Mesenchymal stem cell (in vitro differentiated cells and primary cell): Measurements from ENCODE around the gene ATP13A3.

Source experiments
- DNase-seq: peaks from one replicate; pipeline ENCODE4 v3.0.0-alpha.2; 2013
- H2AFZ ChIP-seq: one replicate; pipeline ENCODE4 v1.6.1; 2013; ENCODE audit warnings: low read depth, mild to moderate bottlenecking, control low read depth, inconsistent platforms, low read length, moderate library complexity
- H2AK5ac ChIP-seq: 2 replicates; pipeline ENCODE4 v1.6.1; 2013; ENCODE audit warnings: low read length, moderate library complexity, mild to moderate bottlenecking, inconsistent platforms; ENCODE audit not compliant: severe bottlenecking
- H2BK120ac ChIP-seq: one replicate; pipeline ENCODE4 v1.6.1; 2013; ENCODE audit warnings: low read depth, mild to moderate bottlenecking, inconsistent platforms, low read length, moderate library complexity
- H2BK12ac ChIP-seq, 2 experiments: one replicate each; pipeline ENCODE4 v1.6.1; 2013; ENCODE audit warnings: inconsistent platforms in 2 of 2, low read length in 2 of 2, mild to moderate bottlenecking in 2 of 2, moderate library complexity in 2 of 2, control low read depth in 1 of 2
- H2BK15ac ChIP-seq: one replicate; pipeline ENCODE4 v1.6.1; 2013; ENCODE audit warnings: mild to moderate bottlenecking, low read depth, inconsistent platforms; ENCODE audit not compliant: poor library complexity, severe bottlenecking
- H2BK5ac ChIP-seq: 2 replicates; pipeline ENCODE4 v1.6.1; 2013; ENCODE audit warnings: low read depth, mild to moderate bottlenecking, low read length, control low read depth, inconsistent platforms; ENCODE audit not compliant: poor library complexity, severe bottlenecking
- H3K14ac ChIP-seq, 2 experiments: one replicate each; pipeline ENCODE4 v1.6.1; 2013; ENCODE audit warnings: inconsistent platforms in 2 of 2, low read length in 2 of 2, control low read depth in 1 of 2, mild to moderate bottlenecking in 1 of 2, moderate library complexity in 1 of 2
- H3K18ac ChIP-seq, 2 experiments: one replicate each; pipeline ENCODE4 v1.6.1; 2013; ENCODE audit warnings: inconsistent platforms in 2 of 2, low read length in 2 of 2, control low read depth in 1 of 2, low read depth in 1 of 2, mild to moderate bottlenecking in 1 of 2
- H3K23ac ChIP-seq, 2 experiments: one replicate each; pipeline ENCODE4 v1.6.1; 2013; ENCODE audit warnings: inconsistent platforms in 2 of 2, low read length in 2 of 2, mild to moderate bottlenecking in 2 of 2, moderate library complexity in 2 of 2, control low read depth in 1 of 2
- H3K27ac ChIP-seq: 2 replicates; pipeline ENCODE4 v1.5.1; 2013; ENCODE audit warnings: mild to moderate bottlenecking, moderate library complexity, low read length, control low read depth, inconsistent platforms; ENCODE audit not compliant: poor library complexity, severe bottlenecking
- H3K27me3 ChIP-seq, 2 experiments: 2 replicates each; pipeline versions ENCODE4 v1.6.1 to v1.7.0; 2013; ENCODE audit warnings: low read length in 2 of 2, mild to moderate bottlenecking in 2 of 2, moderate library complexity in 2 of 2, control low read depth in 1 of 2, inconsistent platforms in 1 of 2; ENCODE audit not compliant: control insufficient read depth in 1 of 2, insufficient read depth in 1 of 2
- H3K36me3 ChIP-seq, 2 experiments: 2 replicates each; pipeline versions ENCODE4 v1.6.1 to v1.7.0; 2013; ENCODE audit warnings: low read length in 2 of 2, control low read depth in 1 of 2, inconsistent platforms in 1 of 2, low read depth in 1 of 2, mild to moderate bottlenecking in 1 of 2; ENCODE audit not compliant: insufficient read depth in 2 of 2, control insufficient read depth in 1 of 2
- H3K4ac ChIP-seq, 2 experiments: one replicate each; pipeline ENCODE4 v1.6.1; 2013; ENCODE audit warnings: inconsistent platforms in 2 of 2, low read length in 2 of 2, mild to moderate bottlenecking in 2 of 2, moderate library complexity in 2 of 2, control low read depth in 1 of 2, low read depth in 1 of 2
- H3K4me1 ChIP-seq: 2 replicates; pipeline ENCODE4 v1.6.1; 2013; ENCODE audit warnings: low read depth, low read length, control low read depth; ENCODE audit not compliant: control insufficient read depth, insufficient read depth
- H3K4me2 ChIP-seq: 2 replicates; pipeline ENCODE4 v1.6.1; 2013; ENCODE audit warnings: low read length, mild to moderate bottlenecking, inconsistent platforms; ENCODE audit not compliant: poor library complexity, severe bottlenecking
- H3K4me3 ChIP-seq, 2 experiments: 2 replicates each; pipeline versions ENCODE4 v1.5.1 to v1.7.0; 2013; ENCODE audit warnings: low read length in 2 of 2, mild to moderate bottlenecking in 2 of 2, control low read depth in 1 of 2, low read depth in 1 of 2; ENCODE audit not compliant: insufficient read depth in 1 of 2
- H3K79me1 ChIP-seq: replicated peaks from 2 replicates; pipeline ENCODE4 v1.6.1; 2013; ENCODE audit warnings: mild to moderate bottlenecking, control low read depth, low read length, inconsistent platforms; ENCODE audit not compliant: poor library complexity, severe bottlenecking
- H3K9ac ChIP-seq: 2 replicates; pipeline ENCODE4 v1.7.0; 2013; ENCODE audit warnings: mild to moderate bottlenecking, low read length, moderate library complexity
- H3K9me3 ChIP-seq: 2 replicates; pipeline ENCODE4 v1.7.0; 2013; ENCODE audit warnings: mild to moderate bottlenecking, low read length; ENCODE audit not compliant: control insufficient read depth
- H4K8ac ChIP-seq: one replicate; pipeline ENCODE4 v1.6.1; 2013; ENCODE audit warnings: inconsistent platforms, mild to moderate bottlenecking, low read length, moderate library complexity
- H4K91ac ChIP-seq: one replicate; pipeline ENCODE4 v1.6.1; 2013; ENCODE audit warnings: mild to moderate bottlenecking, low read length, inconsistent platforms
- WGBS: methylation state at CpG from one replicate; pipeline ENCODE4 v1.1.7; 2013; ENCODE audit warnings: mixed read lengths; 5-methylcytosine and 5-hydroxymethylcytosine counted together

ATP13A3 gene

DNA sequence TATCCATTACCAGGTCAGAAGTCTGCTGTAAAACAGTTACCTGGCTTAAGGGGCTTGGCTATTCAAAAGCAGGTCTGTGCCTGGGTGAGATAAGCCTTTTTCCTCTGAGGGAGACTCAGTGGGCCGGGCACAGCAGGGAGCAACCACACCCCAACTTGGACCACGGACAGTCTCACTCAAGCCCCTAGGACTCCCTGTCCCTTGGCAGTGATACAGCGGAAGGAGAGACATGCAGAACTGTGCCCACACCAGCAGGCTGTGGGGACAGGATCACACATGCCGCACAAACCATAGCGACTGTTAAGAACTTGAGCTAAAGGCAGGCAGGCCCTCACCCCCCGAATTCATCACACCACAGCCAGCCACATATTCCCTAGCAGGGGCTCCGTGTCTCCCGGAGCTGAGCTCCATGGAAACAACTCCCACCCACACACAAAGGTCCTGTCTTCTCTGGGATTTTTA lies 84.9 kb downstream of the ATP13A3 start:
- peaks cover 4 to 55% of the 10 kb centered on the region in 2 experiments for H3K36me3 ChIP-seq
- H3K4me3 ChIP-seq = no peak overlapping the region
- no peak overlapping the region for H2AK5ac ChIP-seq
- no peaks in the 10 kb centered on the region for H3K9me3 ChIP-seq
- no peak overlapping the region for H2BK15ac ChIP-seq
- no peak overlapping the region for H3K27ac ChIP-seq
- H3K14ac ChIP-seq = no peak overlapping the region
- no peak overlapping the region for H4K91ac ChIP-seq
- H3K79me1 ChIP-seq = no peaks in the 10 kb centered on the region
- peaks cover 2% of the 10 kb centered on the region for H3K4me1 ChIP-seq
- no peak overlapping the region for H2BK120ac ChIP-seq
- 89% methylated on average over 8 of the region's 8 CpGs for WGBS
- H3K4ac ChIP-seq = no peak overlapping the region
- no peak overlapping the region for H2BK5ac ChIP-seq
- H2BK12ac ChIP-seq = no peak overlapping the region
- no peak overlapping the region for H3K9ac ChIP-seq
- H4K8ac ChIP-seq = no peak overlapping the region
- no peak for DNase-seq
- H3K4me2 ChIP-seq = no peak overlapping the region
- H3K27me3 ChIP-seq = peaks cover 7 to 25% of the 10 kb centered on the region in 2 experiments
- no peak overlapping the region for H3K23ac ChIP-seq
- H3K18ac ChIP-seq = no peak overlapping the region
- no peak overlapping the region for H2AFZ ChIP-seq

DNA sequence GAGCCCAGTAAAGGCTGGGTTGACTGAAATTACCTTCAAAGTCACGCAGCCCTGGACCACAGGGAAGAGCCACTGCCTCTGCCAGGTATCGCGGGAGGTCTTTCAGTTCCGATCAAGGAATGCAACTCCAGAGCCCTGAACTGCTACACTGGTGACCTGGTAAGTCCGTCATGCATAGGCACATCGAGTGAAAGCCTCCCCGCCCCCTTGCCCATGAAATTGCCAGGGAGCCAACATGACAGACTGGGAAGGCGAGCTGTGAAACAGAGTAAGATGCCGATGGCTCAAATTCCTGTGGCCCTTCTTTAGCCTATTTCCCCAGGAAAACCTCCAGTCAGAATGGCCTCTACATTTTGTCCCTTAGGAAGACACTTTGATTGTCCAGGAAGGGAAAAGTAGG lies 85.5 kb downstream of the ATP13A3 start:
- no peaks in the 10 kb centered on the region for H3K9me3 ChIP-seq
- H3K4me3 ChIP-seq = no peak overlapping the region
- no peak overlapping the region for H2BK120ac ChIP-seq
- no peak overlapping the region for H2BK15ac ChIP-seq
- H2AFZ ChIP-seq = no peak overlapping the region
- H3K79me1 ChIP-seq = no peaks in the 10 kb centered on the region
- H3K4ac ChIP-seq = no peak overlapping the region
- no peak overlapping the region for H4K91ac ChIP-seq
- no peak overlapping the region for H3K4me2 ChIP-seq
- H3K27me3 ChIP-seq = peaks cover 9 to 30% of the 10 kb centered on the region in 2 experiments
- 95% methylated on average over 9 of the region's 9 CpGs for WGBS
- H2BK12ac ChIP-seq = no peak overlapping the region
- peaks cover 6 to 50% of the 10 kb centered on the region in 2 experiments for H3K36me3 ChIP-seq
- no peak overlapping the region for H2BK5ac ChIP-seq
- H3K9ac ChIP-seq = no peak overlapping the region
- H2AK5ac ChIP-seq = no peak overlapping the region
- DNase-seq = no peak
- no peak overlapping the region for H3K14ac ChIP-seq
- no peak overlapping the region for H3K23ac ChIP-seq
- no peak overlapping the region for H4K8ac ChIP-seq
- H3K18ac ChIP-seq = no peak overlapping the region
- H3K27ac ChIP-seq = no peak overlapping the region
- peaks cover 5% of the 10 kb centered on the region for H3K4me1 ChIP-seq

DNA sequence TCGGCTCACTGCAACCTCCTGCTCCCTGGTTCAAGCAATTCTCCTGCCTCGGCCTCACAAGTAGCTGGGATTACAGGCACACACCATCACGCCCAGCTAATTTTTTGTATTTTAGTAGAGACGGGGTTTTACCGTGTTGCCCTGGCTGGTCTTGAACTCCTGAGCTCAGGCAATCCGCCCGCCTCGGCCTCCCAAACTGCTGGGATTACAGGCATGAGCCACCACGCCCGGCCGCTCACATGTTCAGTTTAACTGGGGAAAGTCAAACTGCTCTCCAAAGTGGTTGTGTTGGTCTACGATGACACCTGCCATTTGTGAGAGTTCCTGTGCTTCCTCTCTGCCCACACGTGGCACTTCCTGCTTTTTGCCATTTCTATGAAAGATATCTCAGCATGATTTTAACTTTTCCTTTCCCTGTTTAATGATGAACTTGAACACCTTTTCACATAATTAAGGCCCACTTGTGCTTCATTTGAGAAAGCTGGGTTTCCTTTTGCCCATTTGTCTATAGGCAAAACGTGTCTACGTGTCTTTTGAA lies 86.9 kb downstream of the ATP13A3 start:
- WGBS = 97% methylated on average over 15 of the region's 15 CpGs
- Histone ChIP-seq H3K18ac (no peak overlapping the region), H2AK5ac (no peak overlapping the region), H3K27ac (no peak overlapping the region), H3K4me2 (no peak overlapping the region), H2BK5ac (no peak overlapping the region), H2AFZ (no peak overlapping the region), H4K8ac (no peak overlapping the region), H3K79me1 (no peaks in the 10 kb centered on the region), H2BK15ac (no peak overlapping the region), H3K9ac (no peak overlapping the region), H3K14ac (no peak overlapping the region), H3K4ac (no peak overlapping the region), H3K4me3 (no peak overlapping the region), H3K23ac (no peak overlapping the region), H3K9me3 (no peaks in the 10 kb centered on the region), H2BK12ac (no peak overlapping the region), H4K91ac (no peak overlapping the region), H3K27me3 (peaks cover 16 to 43% of the 10 kb centered on the region in 2 experiments), H2BK120ac (no peak overlapping the region), H3K36me3 (peaks cover 6 to 36% of the 10 kb centered on the region in 2 experiments), H3K4me1 (peaks cover 10% of the 10 kb centered on the region)
- DNase-seq = no peak

DNA sequence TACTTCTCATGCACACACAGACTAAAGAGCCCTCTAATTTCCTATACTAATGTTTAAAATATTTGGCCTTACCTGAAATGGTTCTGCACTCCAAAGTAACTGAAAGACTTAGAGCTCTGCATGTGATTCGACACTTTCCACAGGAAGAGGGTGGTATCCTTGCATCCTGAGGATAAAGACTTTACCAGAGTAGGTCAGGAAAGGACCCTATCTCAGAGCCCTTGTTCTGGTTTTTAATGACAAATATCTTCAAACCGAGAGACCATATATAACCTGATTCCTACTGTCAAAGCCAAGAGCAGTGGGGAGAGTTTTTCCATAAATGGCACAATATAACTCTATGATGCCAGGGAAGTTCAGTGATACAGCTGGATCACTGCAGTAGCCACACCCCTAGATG lies 87.6 kb downstream of the ATP13A3 start, which contains the start of gene GP5:
Gene GP5 (minus strand): TSS at position 101 of the 400 bp plus-strand sequence. CDS start 984 bp downstream, outside the sequence.
- H3K4me2 ChIP-seq = no peak within 1 kb of the TSS
- no peak within 1 kb of the TSS for H3K27ac ChIP-seq
- no peak within 1 kb of the TSS for H3K4ac ChIP-seq
- H3K79me1 ChIP-seq = no peaks in the 10 kb centered on the region
- H3K4me1 ChIP-seq = peaks cover 12% of the 10 kb centered on the region
- H2BK120ac ChIP-seq = no peak within 1 kb of the TSS
- H3K23ac ChIP-seq = no peak within 1 kb of the TSS
- no peak within 1 kb of the TSS for H2BK5ac ChIP-seq
- peaks cover 6 to 30% of the 10 kb centered on the region in 2 experiments for H3K36me3 ChIP-seq
- DNase-seq = no peak
- no peak within 1 kb of the TSS for H2AFZ ChIP-seq
- H3K14ac ChIP-seq = no peak within 1 kb of the TSS
- no peak within 1 kb of the TSS for H3K9ac ChIP-seq
- no peak within 1 kb of the TSS for H2BK15ac ChIP-seq
- H3K9me3 ChIP-seq = no peaks in the 10 kb centered on the region
- H3K18ac ChIP-seq = no peak within 1 kb of the TSS
- no peak within 1 kb of the TSS for H2BK12ac ChIP-seq
- H4K91ac ChIP-seq = no peak within 1 kb of the TSS
- no peak within 1 kb of the TSS for H4K8ac ChIP-seq
- H2AK5ac ChIP-seq = no peak within 1 kb of the TSS
- peak within 1 kb of the TSS in 1 of 2 experiments; percentile 45 for H3K4me3 ChIP-seq
- H3K27me3 ChIP-seq = peaks cover 19 to 48% of the 10 kb centered on the region in 2 experiments
- WGBS = 100% methylated on average over 1 of the region's 2 CpGs
